HUES64 (cell line): ENCODE measurements around the gene CAPZA2.
A peak's percentile ranks its signal among the peaks of the same experiment; 100 is the strongest.
"Not testable (repeated sequence)": the region's sequence is repeated elsewhere in the genome, so short reads cannot be mapped to it uniquely, and the experiment has no call there.

ENCODE experiments used
- H3K27ac ChIP-seq: 2 replicates; pipeline ENCODE4 v1.7.0; 2013; ENCODE audit warnings: low read depth, low read length, inconsistent platforms
- H3K27me3 ChIP-seq: 2 replicates; pipeline ENCODE4 v1.6.1; 2013; ENCODE audit warnings: mild to moderate bottlenecking, low read length; ENCODE audit not compliant: insufficient read depth
- H3K36me3 ChIP-seq: 2 replicates; pipeline ENCODE4 v1.6.1; 2013; ENCODE audit warnings: mild to moderate bottlenecking, low read length; ENCODE audit not compliant: insufficient read depth
- H3K4me1 ChIP-seq: 2 replicates; pipeline ENCODE4 v1.6.1; 2013; ENCODE audit warnings: mild to moderate bottlenecking, low read length, moderate library complexity; ENCODE audit not compliant: insufficient read depth
- H3K4me3 ChIP-seq: 2 replicates; pipeline ENCODE4 v1.5.1; 2013; ENCODE audit warnings: mild to moderate bottlenecking, low read length, moderate library complexity
- H3K9ac ChIP-seq: 2 replicates; pipeline ENCODE4 v1.6.1; 2013; ENCODE audit warnings: mild to moderate bottlenecking, low read depth, low read length
- H3K9me3 ChIP-seq: 2 replicates; pipeline ENCODE4 v1.6.1; 2013; ENCODE audit warnings: low read depth, low read length; ENCODE audit not compliant: insufficient read depth
- WGBS: fragments of 150-250, 120-280 bp; methylation state at CpG from one replicate; pipeline ENCODE4 v1.1.7; 2013; ENCODE audit warnings: missing lambda C conversion rate; 5-methylcytosine and 5-hydroxymethylcytosine counted together

Gene CAPZA2

DNA sequence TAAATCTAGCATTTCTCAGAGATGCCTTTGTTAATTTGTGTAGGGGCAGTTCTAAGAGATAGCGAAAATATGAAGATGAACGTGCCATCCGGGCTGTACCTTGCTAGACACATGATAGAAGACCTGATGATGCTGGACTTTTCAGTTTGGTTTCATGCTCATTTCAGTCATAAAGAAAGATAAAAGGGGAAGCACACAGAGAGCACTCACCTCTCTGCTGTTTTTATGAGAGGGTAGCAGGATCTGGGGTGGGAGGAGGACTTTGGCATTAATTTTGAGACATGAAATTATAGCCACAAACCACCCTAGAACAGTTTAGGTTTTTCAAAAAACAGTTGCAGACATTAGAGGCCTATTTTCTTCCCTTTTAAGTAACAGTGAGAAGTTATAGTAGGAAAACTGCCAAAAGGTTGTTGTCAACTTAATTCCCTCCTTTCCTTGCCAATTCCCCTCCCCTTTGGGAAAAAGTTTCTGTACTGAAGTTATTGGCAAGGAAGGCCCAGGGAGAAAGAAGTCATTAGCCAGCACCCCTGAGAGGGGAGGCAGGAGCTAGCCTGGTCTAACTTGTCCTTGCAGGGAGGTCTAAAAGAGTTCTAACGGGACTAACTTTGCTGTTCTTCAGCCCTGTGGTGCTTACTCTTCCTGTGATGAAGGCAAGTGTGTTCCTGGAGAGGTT is 93.6 kb downstream of the CAPZA2 start:
- Histone ChIP-seq H3K4me1 (peaks cover 26% of the 10 kb centered on the region), H3K27me3 (no peaks in the 10 kb centered on the region), H3K9me3 (no peaks in the 10 kb centered on the region), H3K36me3 (no peaks in the 10 kb centered on the region), H3K9ac (no peak overlapping the region), H3K4me3 (no peak overlapping the region), H3K27ac (no peak overlapping the region)
- WGBS, result 93% methylated on average over 4 of the region's 4 CpGs

DNA sequence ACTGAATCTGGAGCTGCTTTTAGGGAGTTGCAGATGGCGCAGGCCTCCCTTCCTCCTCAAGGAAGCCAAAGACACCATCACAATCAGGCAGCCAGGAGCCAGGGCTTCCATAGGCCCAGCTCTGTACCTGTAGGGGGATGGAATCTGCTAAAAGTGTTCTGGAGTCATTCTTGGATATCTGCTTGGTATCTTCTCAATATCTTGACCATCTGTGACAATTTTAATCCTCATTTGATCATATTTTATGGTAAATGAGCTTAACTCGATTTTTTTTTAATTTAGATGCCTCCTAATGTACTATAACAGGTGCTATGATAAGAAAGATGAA is 94.1 kb downstream of the CAPZA2 start:
- no CpG with 5 or more reads among the region's 2 CpGs for WGBS
- Histone ChIP-seq H3K9ac (no peak overlapping the region), H3K4me1 (peaks cover 26% of the 10 kb centered on the region), H3K4me3 (no peak overlapping the region), H3K27me3 (no peaks in the 10 kb centered on the region), H3K9me3 (no peaks in the 10 kb centered on the region), H3K27ac (no peak overlapping the region), H3K36me3 (no peaks in the 10 kb centered on the region)

DNA sequence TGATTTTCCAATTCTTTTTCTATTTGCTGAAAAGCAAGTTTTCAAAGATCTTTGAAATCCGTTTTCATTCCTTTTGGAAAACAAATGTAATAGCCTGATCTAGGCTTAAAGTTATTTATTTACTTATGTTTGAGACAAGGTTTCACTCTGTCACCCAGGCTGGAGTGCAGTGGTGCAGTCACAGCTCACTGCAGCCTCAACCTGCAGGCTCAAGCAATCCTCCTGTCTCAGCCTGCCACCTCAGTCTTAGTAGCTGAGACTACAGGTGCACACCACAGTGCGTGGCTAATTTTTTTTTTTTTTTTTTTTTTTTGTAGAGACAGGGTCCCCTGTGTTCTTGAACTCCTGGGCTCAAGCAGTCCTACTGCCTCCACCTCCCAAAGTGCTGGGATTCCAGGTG is 95.5 kb downstream of the CAPZA2 start:
- Histone ChIP-seq H3K9me3 (no peaks in the 10 kb centered on the region), H3K4me1 (peaks cover 20% of the 10 kb centered on the region), H3K27ac (no peak overlapping the region), H3K36me3 (no peaks in the 10 kb centered on the region), H3K9ac (no peak overlapping the region), H3K4me3 (no peak overlapping the region), H3K27me3 (no peaks in the 10 kb centered on the region)
- WGBS, result 80% methylated on average over 1 of the region's 2 CpGs

DNA sequence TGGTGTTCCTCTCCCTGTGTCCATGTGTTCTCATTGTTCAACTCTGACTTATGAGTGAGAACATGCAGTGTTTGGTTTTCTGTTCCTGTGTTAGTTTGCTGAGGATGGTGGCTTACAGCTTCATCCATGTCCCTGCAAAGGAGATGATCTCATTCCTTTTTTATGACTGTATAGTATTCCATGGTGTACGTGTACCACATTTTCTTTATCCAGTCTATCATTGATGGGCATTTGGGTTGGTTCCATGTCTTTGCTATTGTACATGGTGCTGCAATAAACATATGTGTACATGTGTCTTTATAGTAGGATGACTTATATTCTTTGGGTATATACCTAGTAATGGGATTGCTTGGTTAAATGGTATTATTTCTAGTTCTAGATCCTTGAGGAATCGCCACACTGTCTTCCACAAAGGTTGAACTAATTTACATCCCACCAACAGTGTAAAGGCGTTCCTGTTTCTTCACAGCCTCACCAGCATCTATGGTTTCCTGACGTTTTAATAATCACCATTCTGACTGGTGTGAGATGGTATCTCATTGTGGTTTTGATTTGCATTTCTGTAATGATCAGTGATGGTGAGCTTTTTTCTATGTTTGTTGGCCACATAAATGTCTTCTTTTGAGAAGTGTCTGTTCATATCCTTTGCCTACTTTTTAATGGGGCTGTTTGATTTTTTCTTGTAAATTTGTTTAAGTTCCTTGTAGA is 99.7 kb downstream of the CAPZA2 start:
- not testable (repeated sequence) for H3K9me3 ChIP-seq, H3K9ac ChIP-seq, H3K27ac ChIP-seq, H3K4me3 ChIP-seq, H3K4me1 ChIP-seq, H3K36me3 ChIP-seq, H3K27me3 ChIP-seq
- 98% methylated on average over 3 of the region's 4 CpGs for WGBS

DNA sequence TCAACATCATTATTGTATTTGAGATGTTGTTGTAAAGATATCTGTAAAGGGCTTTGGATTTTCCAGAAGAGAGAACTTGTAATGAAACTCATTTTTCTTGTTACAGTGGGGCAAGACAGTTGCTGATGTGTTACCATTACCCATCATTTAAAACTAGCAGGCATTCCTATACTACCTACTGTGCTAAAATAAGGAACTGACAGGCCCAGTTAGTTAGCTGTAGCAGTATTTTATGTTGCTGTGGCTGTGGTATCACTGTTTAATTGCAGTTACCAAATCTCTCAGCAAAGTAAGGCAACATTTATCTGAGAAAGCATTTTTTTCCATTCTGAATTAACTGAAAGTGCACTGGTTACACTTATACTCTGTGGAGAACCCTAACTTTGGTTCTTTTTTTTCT is 100.8 kb downstream of the CAPZA2 start:
- no peak overlapping the region for H3K4me3 ChIP-seq
- peaks cover 6% of the 10 kb centered on the region for H3K4me1 ChIP-seq
- H3K27ac ChIP-seq, result no peak overlapping the region
- no peaks in the 10 kb centered on the region for H3K9me3 ChIP-seq
- no peaks in the 10 kb centered on the region for H3K27me3 ChIP-seq
- H3K36me3 ChIP-seq, result no peaks in the 10 kb centered on the region
- H3K9ac ChIP-seq, result no peak overlapping the region

DNA sequence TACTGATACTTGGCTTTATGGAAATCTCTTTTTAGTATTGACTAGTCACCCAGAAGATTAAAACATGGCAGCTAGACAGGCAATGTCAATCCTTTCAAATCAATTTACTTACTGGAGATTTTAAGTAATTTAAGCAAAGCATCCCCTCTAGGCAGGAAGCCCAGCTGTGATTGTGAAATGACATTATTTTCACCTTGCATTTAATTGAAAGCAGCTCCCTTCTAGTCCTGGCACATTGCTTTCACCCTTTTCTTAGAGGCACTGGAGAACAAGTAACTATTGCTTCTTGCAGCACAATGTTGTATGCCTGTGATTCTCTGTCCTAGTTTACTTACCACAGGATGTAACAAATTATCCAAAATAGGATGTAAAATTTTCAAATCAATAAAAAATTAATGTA is 104.2 kb downstream of the CAPZA2 start:
- H3K4me3 ChIP-seq, result no peak overlapping the region
- H3K4me1 ChIP-seq, result peaks cover 26% of the 10 kb centered on the region
- H3K27ac ChIP-seq, result no peak overlapping the region
- no peaks in the 10 kb centered on the region for H3K9me3 ChIP-seq
- no peaks in the 10 kb centered on the region for H3K36me3 ChIP-seq
- H3K27me3 ChIP-seq, result no peaks in the 10 kb centered on the region
- H3K9ac ChIP-seq, result no peak overlapping the region

DNA sequence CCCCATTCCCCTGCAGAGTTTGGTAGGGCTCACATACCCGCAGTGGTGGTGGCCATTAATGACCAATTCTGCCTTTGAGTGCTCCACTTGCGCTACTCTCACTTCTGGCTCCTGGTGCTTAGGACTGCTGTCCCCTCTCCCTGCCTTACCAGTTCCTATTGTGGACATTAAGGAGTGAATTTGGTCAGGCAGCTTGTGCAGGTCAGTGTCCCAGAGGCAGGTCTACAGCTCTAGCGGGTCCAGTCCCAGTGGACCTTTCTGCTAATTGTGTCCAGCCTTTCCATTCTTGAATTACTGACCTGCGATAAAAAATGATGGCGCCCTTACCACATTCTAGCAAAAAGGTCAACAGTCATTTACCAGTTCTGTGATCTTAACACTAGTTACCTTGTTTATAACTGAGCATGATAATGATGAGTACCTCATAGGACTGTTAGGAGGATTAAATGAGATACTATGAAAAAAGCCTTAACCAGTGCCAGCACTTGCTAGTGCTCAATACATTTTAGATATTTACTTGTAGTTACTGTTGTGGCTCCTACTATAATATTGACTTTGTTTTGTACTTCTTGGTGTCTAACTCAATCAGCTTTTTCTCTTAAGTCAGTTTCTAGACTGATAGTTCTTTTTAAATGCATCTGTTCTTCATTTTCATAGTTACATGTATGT is 105.0 kb downstream of the CAPZA2 start:
- Histone ChIP-seq H3K4me1 (peaks cover 34% of the 10 kb centered on the region), H3K9ac (no peak overlapping the region), H3K27me3 (no peaks in the 10 kb centered on the region), H3K36me3 (no peaks in the 10 kb centered on the region), H3K4me3 (no peak overlapping the region), H3K27ac (no peak overlapping the region), H3K9me3 (no peaks in the 10 kb centered on the region)
- WGBS, result 97% methylated on average over 5 of the region's 5 CpGs

DNA sequence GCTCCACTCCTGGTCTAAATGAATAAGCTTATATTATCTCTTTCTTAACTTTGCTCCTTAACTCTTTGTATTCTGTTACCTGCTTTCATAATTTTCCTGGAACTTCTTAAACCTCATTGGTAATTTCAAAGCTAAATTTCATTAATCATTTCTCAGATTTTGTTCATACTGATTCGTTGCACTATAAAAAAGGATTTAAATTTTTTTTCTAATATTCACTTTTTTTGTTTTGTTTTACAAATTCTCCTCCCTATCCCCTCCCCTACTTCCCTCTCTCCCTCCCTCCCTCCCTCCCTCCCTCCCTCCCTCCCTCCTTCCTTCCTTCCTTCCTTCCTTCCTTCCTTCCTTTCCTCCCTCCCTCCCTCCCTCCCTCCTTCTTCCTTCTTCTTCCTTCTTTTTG is 105.6 kb downstream of the CAPZA2 start:
- Histone ChIP-seq H3K36me3 (no peaks in the 10 kb centered on the region), H3K4me1 (peaks cover 37% of the 10 kb centered on the region), H3K9ac (no peak overlapping the region), H3K27ac (no peak overlapping the region), H3K9me3 (no peaks in the 10 kb centered on the region), H3K4me3 (no peak overlapping the region), H3K27me3 (no peaks in the 10 kb centered on the region)
- WGBS, result no CpG with 5 or more reads among the region's 1 CpG

DNA sequence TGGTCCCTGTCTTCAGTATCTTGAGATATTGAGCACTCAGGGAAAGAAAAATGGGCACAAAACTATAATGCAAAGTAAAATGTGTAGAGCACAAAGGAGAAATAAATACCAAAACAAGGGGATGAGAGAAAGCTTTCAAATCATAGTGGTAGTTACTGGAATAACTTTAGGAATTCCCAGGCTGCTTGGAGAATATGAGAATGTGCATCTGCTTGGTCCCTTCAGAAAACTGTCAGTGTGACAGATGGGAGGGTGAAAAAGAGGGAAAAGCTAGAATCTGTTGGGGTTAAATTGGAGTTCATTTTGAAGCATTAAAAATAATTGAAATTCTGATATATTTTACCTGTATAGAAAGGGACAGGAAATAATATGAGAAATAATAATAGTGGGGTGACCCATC is 106.2 kb downstream of the CAPZA2 start:
- Histone ChIP-seq H3K4me1 (peaks cover 37% of the 10 kb centered on the region), H3K27me3 (no peaks in the 10 kb centered on the region), H3K27ac (no peak overlapping the region), H3K9ac (no peak overlapping the region), H3K36me3 (no peaks in the 10 kb centered on the region), H3K9me3 (no peaks in the 10 kb centered on the region), H3K4me3 (no peak overlapping the region)

DNA sequence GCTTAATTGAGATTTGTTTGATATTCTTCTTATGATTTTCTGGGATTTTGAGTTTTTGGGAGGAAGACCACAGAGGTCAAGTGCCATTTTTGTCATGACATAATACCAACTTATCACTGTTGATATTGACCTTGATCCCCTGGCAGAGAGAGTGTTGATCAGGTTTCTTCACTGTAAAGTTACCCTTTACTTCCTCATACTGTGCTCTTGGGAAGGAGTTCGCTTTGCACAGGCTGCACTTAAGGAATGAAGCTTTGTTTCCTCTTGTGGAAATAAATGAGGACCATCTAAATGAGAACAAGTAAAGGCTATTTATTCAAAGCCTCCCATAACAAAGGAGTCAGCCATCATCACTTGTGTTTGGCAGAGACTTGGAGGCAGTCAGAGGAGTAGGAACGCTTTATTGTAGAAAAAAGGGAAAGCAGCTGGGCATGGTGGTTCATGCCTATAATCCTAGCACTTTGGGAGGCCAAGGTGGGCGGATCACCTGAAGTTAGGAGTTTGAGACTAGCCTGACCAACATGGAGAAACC is 107.0 kb downstream of the CAPZA2 start:
- Histone ChIP-seq H3K4me1 (peaks cover 37% of the 10 kb centered on the region), H3K27me3 (no peaks in the 10 kb centered on the region), H3K27ac (peak overlapping the region; percentile 33; the same call in 1 of the 2 replicates), H3K9me3 (no peaks in the 10 kb centered on the region), H3K4me3 (no peak overlapping the region), H3K36me3 (no peaks in the 10 kb centered on the region), H3K9ac (no peak overlapping the region)
- WGBS, result 89% methylated on average over 3 of the region's 3 CpGs

DNA sequence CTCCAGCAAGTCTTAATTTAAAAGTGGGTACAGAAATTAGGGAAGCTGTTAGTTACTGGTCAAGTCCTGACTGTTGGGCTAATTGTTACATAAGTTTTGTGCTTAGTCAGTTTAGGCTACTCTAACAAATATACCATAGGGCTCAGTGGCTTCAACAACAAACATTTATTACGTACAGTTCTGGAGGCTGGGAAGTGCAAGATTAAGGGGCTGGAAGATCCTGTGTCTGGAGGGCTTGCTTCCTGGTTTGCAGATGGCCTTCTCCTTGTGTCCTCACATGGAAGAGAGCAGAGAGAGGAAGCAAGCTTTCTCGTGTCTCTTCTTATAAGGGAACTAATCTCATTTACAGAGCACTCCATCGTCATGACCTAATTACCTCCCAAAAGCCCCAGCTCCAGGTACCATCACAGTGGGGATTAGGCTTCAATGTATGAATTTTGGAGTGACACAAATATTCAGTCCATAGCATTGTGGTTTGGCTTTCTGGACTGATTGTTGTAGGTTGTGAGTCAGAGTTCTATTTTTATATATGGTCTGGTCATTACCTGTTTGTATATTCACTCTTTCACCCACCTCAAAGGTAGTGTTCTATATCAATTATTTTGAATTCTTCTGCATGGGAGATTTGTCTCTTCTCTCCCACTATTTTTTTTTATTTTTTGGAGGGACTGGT is 108.0 kb downstream of the CAPZA2 start:
- Histone ChIP-seq H3K4me3 (no peak overlapping the region), H3K36me3 (no peaks in the 10 kb centered on the region), H3K9me3 (no peaks in the 10 kb centered on the region), H3K9ac (no peak overlapping the region), H3K4me1 (peaks cover 37% of the 10 kb centered on the region), H3K27ac (no peak overlapping the region), H3K27me3 (no peaks in the 10 kb centered on the region)
- WGBS, result 63% methylated on average over 1 of the region's 3 CpGs
